Activated naive CD4-positive, alpha-beta T cell treated with anti-CD3 and anti-CD28 coated beads for 36 hours (primary cell): ENCODE results near the gene CERS5. TPM values are rescaled to one million over a fixed set of nuclear protein-coding genes. Genes with fewer than 3 reads are reported as not detected.
"Not testable (repeated sequence)": the region's sequence is repeated elsewhere in the genome, so short reads cannot be mapped to it uniquely, and the experiment has no call there.

ENCODE experiments used
- CTCF ChIA-PET: fragments of 350-600 bp; sonication (Branson Sonifier 250); formaldehyde crosslinking; loops from one replicate; lab custom pipeline; 2021; ENCODE audit warnings: antibody characterized with exemption; lab: Charles Lee
- DNase-seq: peaks from one replicate; pipeline ENCODE4 v3.0.0-alpha.2; 2020
- H3K27ac Mint-ChIP-seq: one replicate; pipeline ENCODE4 v1.8.0; 2021; ENCODE audit warnings: mild to moderate bottlenecking, mixed read lengths
- H3K27me3 Mint-ChIP-seq: one replicate; pipeline ENCODE4 v1.8.0; 2021; ENCODE audit warnings: low read depth, mixed read lengths
- H3K36me3 Mint-ChIP-seq: one replicate; pipeline ENCODE4 v1.8.0; 2021; ENCODE audit warnings: low read depth, mixed read lengths
- H3K4me1 Mint-ChIP-seq: one replicate; pipeline ENCODE4 v1.8.0; 2021; ENCODE audit warnings: low read depth, mixed read lengths
- H3K4me3 Mint-ChIP-seq: one replicate; pipeline ENCODE4 v1.8.0; 2021; ENCODE audit warnings: mild to moderate bottlenecking, moderate library complexity, mixed read lengths
- H3K9me3 Mint-ChIP-seq: one replicate; pipeline ENCODE4 v1.8.0; 2021; ENCODE audit warnings: mixed read lengths
- intact Hi-C: fragments of 100-400 bp; cut with micrococcal nuclease; formaldehyde crosslinking; loops from one replicate; pipeline ENCODE4 v1.15.1; 2023
- total RNA-seq, 2 experiments: library from RNA; stranded (reverse); gene quantifications; one replicate each; pipeline ENCODE4 v1.2.3, GENCODE V29; 2021

The CERS5 gene
- total RNA-seq, 2 experiments from 2014 or later = 32.6 to 33.6 TPM

DNA sequence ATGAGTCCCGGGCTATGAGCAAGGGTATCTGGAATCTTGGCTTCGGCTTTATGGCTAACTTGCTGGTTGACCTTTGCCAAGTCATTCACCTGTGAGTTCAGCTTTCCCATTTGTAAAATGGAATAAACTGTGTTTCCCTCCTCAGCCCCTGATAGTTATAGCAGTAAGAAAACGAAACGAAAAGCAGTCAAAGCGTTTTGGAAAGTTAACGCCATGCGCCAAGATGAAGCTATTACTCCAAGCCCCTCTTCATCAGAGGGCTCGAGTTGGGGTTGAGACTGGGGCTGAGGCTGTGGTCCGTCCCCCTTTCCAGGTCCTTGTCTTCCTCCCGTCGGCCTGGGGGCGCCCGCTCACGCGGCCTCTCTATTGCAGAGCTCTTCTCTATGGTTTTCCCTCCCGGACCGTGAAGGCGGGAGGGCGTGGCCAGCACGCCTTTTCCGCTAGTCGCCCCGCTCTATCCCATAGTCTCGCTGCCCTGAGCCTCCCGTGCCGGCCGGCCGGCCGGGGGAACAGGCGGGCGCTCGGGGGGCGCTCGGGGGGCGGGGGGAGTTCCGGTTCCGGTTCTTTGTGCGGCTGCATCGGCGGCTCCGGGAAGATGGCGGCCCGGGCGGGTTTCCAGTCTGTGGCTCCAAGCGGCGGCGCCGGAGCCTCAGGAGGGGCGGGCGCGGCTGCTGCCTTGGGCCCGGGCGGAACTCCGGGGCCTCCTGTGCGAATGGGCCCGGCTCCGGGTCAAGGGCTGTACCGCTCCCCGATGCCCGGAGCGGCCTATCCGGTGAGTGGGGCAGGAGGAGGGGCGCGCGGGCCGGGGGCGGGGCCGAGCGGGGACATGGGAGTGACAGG lies 82.2 kb downstream of the CERS5 start, which contains the start of gene SMARCD1:
Gene SMARCD1, plus strand, starts transcription at position 568 of the 840 bp plus-strand sequence. Its CDS starts 28 bp downstream, at position 596.
- peak; percentile 88 for DNase-seq
- Mint-ChIP-seq H3K4me3 (peak within 1 kb of the TSS; percentile 89), H3K27me3 (no peaks in the 10 kb centered on the region), H3K27ac (peak within 1 kb of the TSS; percentile 93), H3K9me3 (no peaks in the 10 kb centered on the region), H3K36me3 (peaks cover 10% of the 10 kb centered on the region), H3K4me1 (peaks cover 42% of the 10 kb centered on the region)
- intact Hi-C loops = loop anchor here (1.0 to 5.0 kb wide), 3 partner anchors 26 to 82 kb away; partner anchors contain the start of gene CERS5
- CTCF ChIA-PET = interaction anchor here (0.8 to 6.3 kb wide), 17 partner anchors 9 to 226 kb away, joined by 3 to 50 read pairs (median 5); partner anchors contain the start of genes CERS5, COX14 and RACGAP1

DNA sequence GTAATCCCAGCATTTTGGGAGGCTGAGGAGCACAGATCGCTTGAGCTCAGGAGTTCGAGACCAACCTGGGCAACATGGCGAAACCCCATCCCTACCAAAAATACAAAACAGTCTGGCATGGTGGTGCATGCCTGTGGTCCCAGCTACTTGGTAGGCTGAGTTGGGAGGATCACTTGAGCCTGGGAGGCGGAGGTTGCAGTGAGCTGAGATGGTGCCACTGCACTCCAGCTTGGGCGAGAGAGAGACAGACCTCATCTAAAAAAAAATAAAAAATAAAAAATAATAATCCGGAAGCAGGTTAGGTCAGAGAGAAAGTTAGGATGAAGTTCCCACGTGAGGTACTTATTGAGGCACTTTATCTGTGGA lies 82.8 kb downstream of the CERS5 start:
- H3K27me3 Mint-ChIP-seq, DNase-seq, intact Hi-C loops, H3K9me3 Mint-ChIP-seq, H3K36me3 Mint-ChIP-seq: not testable (repeated sequence)
- Mint-ChIP-seq H3K4me1 (peaks cover 42% of the 10 kb centered on the region), H3K27ac (peak overlapping the region; percentile 93), H3K4me3 (peak overlapping the region; percentile 89)
- CTCF ChIA-PET = interaction anchor here (0.8 to 6.3 kb wide), 15 partner anchors 8 to 226 kb away, joined by 3 to 50 read pairs (median 5); partner anchors contain the start of genes CERS5, COX14 and RACGAP1

DNA sequence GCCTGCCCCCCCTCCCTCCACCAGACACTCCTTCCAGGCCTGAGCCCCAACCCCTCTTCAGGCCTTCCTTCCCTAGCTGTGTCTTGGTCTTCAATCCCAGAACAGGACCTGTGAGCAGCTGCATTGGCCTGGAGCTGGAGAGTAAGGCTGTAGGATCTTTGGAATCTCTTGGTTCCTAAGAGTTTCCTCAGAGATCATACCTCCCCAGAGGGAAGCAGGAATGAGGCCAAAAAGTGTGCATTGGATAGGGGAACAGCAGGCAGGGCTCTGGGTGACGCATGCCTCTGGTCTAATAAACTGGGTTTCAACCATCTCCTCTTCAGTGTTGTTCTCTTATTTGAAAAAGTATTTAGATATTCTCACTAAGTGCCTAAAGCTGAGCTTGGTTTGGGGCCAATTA lies 83.9 kb downstream of the CERS5 start:
- intact Hi-C loops = no loop called here
- Mint-ChIP-seq H3K27ac (peak overlapping the region; percentile 69), H3K36me3 (peaks cover under 1% of the 10 kb centered on the region), H3K9me3 (no peaks in the 10 kb centered on the region), H3K27me3 (no peaks in the 10 kb centered on the region), H3K4me1 (peaks cover 34% of the 10 kb centered on the region), H3K4me3 (peak overlapping the region; percentile 61)
- CTCF ChIA-PET = interaction anchor here (0.9 to 6.3 kb wide), 4 partner anchors 13 to 84 kb away, joined by 3 to 50 read pairs (median 26); partner anchors contain the start of genes CERS5 and COX14
- no peak for DNase-seq

DNA sequence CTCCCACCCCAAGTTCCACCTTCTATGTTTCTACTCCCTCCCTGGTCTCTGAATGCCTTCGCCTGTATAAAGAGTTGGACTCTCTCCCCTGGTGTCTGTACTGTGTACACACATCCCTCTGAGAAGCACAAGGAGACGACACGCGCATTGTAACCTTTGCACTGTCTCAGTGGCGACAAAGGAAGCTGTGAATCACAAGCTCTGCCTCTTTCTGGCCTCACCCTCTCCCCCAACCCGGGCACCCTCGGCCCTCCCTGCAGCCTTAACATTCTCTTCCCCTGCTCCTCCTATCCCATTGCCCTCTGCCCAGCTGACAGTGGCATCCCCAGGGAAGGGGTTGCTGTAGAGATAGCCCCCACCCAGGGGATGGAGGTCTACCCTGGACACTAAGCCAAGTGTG lies 84.5 kb downstream of the CERS5 start:
- no peaks in the 10 kb centered on the region for H3K9me3 Mint-ChIP-seq
- intact Hi-C loops = no loop called here
- no peaks in the 10 kb centered on the region for H3K27me3 Mint-ChIP-seq
- no peak overlapping the region for H3K4me3 Mint-ChIP-seq
- DNase-seq = peak; percentile 24
- CTCF ChIA-PET = interaction anchor here (0.9 to 6.3 kb wide), 4 partner anchors 12 to 85 kb away, joined by 3 to 50 read pairs (median 24); partner anchors contain the start of genes CERS5 and COX14
- no peak overlapping the region for H3K27ac Mint-ChIP-seq
- H3K36me3 Mint-ChIP-seq = no peaks in the 10 kb centered on the region
- H3K4me1 Mint-ChIP-seq = peaks cover 28% of the 10 kb centered on the region

DNA sequence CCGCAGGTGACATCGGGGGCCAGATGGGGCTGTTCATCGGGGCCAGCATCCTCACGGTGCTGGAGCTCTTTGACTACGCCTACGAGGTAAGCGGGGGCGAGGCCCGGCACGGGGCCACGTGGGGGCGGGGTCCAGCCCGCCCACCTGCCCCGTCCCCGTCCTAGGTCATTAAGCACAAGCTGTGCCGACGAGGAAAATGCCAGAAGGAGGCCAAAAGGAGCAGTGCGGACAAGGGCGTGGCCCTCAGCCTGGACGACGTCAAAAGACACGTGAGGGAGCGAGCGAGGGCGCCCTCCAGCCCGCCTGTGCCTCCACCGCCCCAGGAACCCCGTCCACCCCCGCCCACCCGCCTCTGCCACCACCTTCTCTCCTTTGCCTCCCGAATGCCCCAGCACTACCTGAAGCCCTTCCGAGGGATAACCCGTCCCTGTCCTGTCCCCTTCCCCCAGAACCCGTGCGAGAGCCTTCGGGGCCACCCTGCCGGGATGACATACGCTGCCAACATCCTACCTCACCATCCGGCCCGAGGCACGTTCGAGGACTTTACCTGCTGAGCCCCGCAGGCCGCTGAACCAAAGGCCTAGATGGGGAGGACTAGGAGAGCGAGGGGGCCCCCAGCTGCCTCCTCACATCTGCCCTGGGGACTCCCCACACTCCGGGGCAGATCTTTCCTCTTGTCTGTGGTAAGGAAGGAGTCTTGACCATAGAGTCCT lies 85.9 kb downstream of the CERS5 start:
- Mint-ChIP-seq H3K9me3 (no peaks in the 10 kb centered on the region), H3K36me3 (no peaks in the 10 kb centered on the region), H3K27ac (no peak overlapping the region), H3K27me3 (no peaks in the 10 kb centered on the region), H3K4me1 (peaks cover 16% of the 10 kb centered on the region), H3K4me3 (no peak overlapping the region)
- intact Hi-C loops = no loop called here
- DNase-seq = no peak
- CTCF ChIA-PET = interaction anchor here (0.7 to 6.3 kb wide), 4 partner anchors 11 to 92 kb away, joined by 3 to 43 read pairs (median 4); no protein-coding TSS in a partner anchor

DNA sequence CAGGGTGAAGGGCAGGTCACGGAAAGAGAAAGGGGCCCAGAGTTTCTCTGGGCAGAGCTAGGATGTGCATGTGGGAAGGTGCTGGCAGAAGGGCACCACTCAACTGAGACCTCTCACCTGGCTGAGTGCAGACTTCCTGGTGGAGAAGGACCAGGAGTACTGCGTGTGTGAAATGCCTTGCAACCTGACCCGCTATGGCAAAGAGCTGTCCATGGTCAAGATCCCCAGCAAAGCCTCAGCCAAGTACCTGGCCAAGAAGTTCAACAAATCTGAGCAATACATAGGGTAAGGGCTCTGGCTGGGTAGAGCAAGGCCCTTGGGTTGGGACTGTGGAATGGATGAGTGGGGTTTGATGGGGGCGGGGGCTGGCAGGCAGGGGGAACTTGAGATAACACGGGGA lies 87.4 kb downstream of the CERS5 start:
- Mint-ChIP-seq H3K4me3 (no peak overlapping the region), H3K27ac (no peak overlapping the region), H3K4me1 (peaks cover 10% of the 10 kb centered on the region), H3K27me3 (no peaks in the 10 kb centered on the region), H3K36me3 (no peaks in the 10 kb centered on the region), H3K9me3 (no peaks in the 10 kb centered on the region)
- CTCF ChIA-PET = interaction anchor here (1.0 to 6.3 kb wide), 4 partner anchors 8 to 52 kb away, joined by 3 to 43 read pairs (median 8); partner anchors contain the start of gene COX14
- DNase-seq = no peak
- intact Hi-C loops = no loop called here

Other genes with a start within 250 kb of the CERS5 start
- gene AQP2, start 216.6 kb downstream of the CERS5 start, total RNA-seq = not detected
- not detected for gene AQP5, start 205.5 kb downstream of the CERS5 start, total RNA-seq
- not detected for gene AQP6, start 194.4 kb downstream of the CERS5 start, total RNA-seq
- 100 to 1,000 TPM; 156 to 159 TPM for gene RACGAP1, start 141.9 kb downstream of the CERS5 start, total RNA-seq
- gene ASIC1, start 109.8 kb downstream of the CERS5 start, total RNA-seq = 1 to 10 TPM; 3.2 to 3.7 TPM
- gene SMARCD1, start 82.0 kb downstream of the CERS5 start, total RNA-seq = 10 to 100 TPM; 57.7 to 60.2 TPM
- under 1 TPM; 0.36 to 0.47 TPM for gene GPD1, start 63.4 kb downstream of the CERS5 start, total RNA-seq
- 10 to 100 TPM; 47.5 to 48.3 TPM for gene COX14, start 55.1 kb downstream of the CERS5 start, total RNA-seq
- gene LIMA1, start 116.2 kb upstream of the CERS5 start, total RNA-seq = 10 to 100 TPM; 15.9 to 16.5 TPM
- not detected for gene FAM186A, start 229.2 kb upstream of the CERS5 start, total RNA-seq
- 10 to 100 TPM; 44.7 to 44.9 TPM for gene LARP4, start 233.5 kb upstream of the CERS5 start, total RNA-seq